Measurements from ENCODE around the gene CENATAC.
A peak's percentile ranks its signal among the peaks of the same experiment; 100 is the strongest.
"Not testable (repeated sequence)": the region's sequence is repeated elsewhere in the genome, so short reads cannot be mapped to it uniquely, and the experiment has no call there.

Gene CENATAC, protein sequence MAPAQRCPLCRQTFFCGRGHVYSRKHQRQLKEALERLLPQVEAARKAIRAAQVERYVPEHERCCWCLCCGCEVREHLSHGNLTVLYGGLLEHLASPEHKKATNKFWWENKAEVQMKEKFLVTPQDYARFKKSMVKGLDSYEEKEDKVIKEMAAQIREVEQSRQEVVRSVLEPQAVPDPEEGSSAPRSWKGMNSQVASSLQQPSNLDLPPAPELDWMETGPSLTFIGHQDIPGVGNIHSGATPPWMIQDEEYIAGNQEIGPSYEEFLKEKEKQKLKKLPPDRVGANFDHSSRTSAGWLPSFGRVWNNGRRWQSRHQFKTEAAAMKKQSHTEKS

GRCh38 chr11:118997627-118998387 is at the start of gene CENATAC:
Gene CENATAC, plus strand, starts transcription at chr11:118998138. Its CDS starts 60 bp downstream, at chr11:118998198.
- DNase-seq, result peak; percentile 97

DNA sequence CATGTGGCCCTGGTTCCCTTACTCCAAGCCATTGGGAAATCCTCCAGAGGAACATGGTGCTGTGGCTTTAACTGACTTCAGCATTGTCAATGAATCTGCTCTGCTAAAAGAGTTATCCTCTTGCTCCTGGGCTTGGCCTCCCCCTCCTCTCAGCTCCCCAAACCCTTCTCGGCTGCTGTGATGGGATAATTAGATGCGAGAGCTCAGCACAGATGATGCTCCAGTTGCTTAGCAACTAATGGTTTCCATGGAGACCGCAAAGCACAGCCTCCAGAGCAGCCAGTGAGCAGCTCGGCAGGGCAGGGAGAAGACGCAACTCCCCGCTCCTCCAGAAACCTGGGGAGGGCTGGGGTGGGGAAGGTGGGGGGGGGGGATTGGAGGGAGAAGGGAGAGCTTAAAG is 44.7 kb upstream of the CENATAC start:
- DNase-seq, result no peak

GRCh38 chr11:118953976-118954375 is 44.0 kb upstream of the CENATAC start:
- DNase-seq, result not testable (repeated sequence)

- peak; percentile 92 for DNase-seq
Measured at GRCh38 chr11:118956094-118956846, 41.7 kb upstream of the CENATAC start, which contains the start of gene UPK2. Gene UPK2, plus strand, starts transcription at chr11:118956298. Its CDS starts 53 bp downstream, at chr11:118956351.

DNA sequence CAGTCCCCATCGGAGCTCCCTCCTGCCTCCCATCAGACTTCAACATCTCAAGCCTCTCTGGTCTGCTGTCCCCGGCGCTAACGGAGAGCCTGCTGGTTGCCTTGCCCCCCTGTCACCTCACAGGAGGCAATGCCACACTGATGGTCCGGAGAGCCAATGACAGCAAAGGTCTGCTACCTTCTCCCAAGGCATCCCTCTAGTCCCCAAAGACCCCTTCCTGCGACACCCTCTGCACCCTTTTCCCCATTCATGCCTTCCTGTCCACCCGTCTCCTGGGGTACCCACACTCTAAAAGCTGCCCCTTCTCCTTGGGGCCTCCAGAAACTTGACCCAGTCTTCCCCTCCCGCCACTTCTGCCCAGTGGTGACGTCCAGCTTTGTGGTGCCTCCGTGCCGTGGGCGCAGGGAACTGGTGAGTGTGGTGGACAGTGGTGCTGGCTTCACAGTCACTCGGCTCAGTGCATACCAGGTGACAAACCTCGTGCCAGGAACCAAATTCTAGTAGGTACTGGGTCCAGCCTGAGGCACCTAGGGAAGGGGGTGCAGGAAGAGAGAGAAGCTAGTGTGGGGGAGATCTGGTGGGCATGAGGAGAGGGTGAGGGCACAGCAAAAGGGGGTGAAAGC is 41.0 kb upstream of the CENATAC start:
- no peak for DNase-seq

DNA sequence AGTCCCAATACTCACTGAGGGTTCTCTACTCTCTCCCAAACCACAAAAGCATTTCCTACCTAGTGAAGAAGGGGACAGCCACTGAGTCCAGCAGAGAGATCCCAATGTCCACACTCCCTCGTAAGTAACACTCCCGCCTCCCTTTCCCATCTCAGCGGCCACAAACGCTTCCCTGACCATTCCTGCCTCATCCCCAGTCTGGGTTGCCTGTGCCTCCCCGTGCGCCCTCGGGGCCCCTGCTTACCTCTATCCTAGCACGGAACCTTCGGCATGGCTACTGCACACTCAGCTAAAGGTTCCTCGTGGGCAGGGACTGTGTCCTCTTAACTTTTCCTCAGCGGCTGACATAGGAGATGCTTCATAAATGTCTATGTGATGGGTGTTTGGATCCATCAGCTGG is 40.4 kb upstream of the CENATAC start:
- DNase-seq, result no peak

- DNase-seq, result no peak
Measured at GRCh38 chr11:118957968-118958367, 40.0 kb upstream of the CENATAC start.

DNA sequence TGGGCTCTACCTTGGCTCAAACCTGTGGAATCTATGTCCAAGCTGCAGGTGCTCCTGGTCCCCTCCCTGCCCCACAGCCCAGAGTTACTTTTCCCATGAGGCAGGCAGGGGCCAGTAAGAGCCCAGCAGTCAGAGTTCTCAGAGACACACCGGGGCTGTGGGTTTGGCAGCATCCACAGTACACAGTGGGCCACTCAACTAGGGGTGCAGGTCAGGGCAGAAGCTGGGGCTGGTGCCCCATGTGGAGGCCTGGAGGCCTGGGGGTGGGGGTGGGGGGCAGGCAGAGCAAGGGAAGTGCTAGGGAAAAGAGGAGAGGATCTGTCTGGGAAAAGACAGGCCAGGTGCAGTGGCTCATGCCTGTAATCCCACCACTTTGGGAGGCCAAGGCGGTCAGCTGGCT is 39.4 kb upstream of the CENATAC start:
- DNase-seq, result no peak

- no peak for DNase-seq
Measured at GRCh38 chr11:118961189-118961588, 36.7 kb upstream of the CENATAC start.

- no peak for DNase-seq
Measured at GRCh38 chr11:118961591-118961990, 36.3 kb upstream of the CENATAC start.

DNA sequence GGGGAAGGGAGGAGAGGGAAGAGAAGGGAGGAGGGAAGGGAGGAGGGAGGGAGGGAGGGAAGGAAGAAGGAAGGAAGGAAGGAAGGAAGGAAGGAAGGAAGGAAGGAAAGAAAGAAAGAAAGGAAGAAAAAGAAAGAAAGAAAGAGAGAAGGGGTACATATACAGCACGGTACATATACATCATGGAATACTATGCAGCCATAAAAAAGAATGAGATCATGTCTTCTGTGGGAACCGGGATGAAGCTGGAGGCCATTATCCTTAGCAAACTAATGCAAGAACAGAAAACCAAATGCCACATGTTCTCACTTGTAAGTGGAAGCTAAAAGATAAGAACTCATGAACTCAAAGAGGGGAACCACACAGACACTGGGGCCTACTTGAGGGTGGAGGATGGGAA is 28.4 kb upstream of the CENATAC start:
- DNase-seq, result not testable (repeated sequence)

DNA sequence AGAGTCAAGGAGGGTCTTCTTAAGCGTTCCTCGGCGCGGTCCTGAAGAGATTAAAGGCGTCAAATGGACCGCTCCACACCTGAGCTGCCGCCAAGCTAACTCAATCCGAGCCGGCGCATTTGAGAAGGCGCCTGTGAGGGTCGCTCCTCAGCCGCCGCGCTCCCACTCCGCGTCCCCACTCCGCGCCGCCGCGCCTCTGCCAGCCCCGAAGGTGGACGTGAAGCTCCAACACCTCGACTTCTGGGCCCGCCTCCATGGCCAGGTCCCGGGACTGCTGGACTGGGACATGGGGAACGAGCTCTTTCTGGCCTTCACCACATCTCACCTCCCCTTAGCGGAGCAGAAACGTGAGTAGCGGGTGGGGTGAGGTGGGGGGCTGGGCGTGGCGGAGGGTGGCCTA is 26.3 kb upstream of the CENATAC start, which contains the start of gene FOXR1:
Gene FOXR1, plus strand, starts transcription at position 116 of the 400 bp plus-strand sequence. Its CDS starts 171 bp downstream, at position 287.
- no peak for DNase-seq

DNA sequence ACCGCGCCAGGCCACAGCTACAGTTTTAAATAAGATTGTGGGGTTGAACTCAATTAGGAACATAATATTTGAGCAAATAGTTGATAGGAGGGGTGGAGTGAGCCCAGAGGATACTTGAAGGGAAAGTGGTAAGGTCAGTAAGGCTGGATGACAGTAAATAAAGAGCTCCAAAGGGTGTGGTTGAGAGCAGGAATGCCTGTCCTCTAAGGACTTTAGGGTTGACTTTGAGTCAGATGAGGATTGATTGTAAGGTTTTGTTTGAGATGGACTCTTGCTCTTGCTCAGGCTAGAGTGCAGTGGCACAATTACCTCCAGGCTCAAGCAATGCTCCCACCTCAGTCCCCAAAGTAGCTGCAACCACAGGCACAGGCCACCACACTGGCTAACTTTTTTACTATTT is 24.0 kb upstream of the CENATAC start:
- DNase-seq, result no peak

DNA sequence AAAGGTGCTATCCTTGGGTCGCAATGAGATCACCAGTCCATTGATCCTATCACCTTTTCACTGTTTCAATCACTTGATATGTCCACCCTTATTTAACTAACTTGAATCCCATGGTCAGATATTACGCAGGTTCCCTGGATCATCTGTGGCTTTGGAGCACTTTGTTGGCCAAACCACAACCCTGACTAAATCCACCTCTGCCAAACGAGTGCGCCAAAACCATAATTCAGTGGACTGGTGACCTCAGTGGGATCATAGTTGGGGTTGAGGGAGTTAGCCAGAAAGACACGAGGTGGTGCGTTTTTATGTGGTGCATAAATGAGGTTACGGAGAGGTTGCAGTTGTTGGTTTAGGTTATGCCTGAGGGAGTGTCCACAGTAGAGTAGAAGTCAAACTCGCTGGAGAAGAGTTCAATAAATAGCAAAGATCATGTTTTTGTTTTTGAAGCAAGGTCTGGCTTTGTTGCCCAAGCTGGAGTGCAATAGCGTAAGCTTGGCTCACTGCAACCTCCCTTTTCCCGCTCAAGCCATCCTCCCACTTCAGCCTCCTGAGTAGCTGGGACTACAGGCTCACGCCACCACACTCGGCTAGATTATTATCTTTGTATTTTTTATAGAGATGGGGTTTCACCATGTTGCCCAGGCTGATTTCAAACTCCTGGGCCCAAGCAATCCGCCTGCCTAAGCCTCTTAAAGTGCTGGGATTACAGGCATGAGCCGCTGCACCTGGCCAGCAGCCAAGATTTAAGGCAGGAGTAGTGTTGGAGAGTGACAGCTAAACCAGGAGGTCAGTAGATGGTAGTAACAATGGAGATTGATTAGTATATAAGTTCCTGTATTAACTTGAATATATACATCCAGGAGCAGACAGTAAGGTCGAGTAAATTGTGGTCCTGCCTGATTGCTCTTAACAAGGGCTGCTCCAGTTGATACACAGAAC is 21.9 kb upstream of the CENATAC start:
- DNase-seq, result no peak

GRCh38 chr11:118979434-118979833 is 18.5 kb upstream of the CENATAC start:
- peak; percentile 20 for DNase-seq

DNA sequence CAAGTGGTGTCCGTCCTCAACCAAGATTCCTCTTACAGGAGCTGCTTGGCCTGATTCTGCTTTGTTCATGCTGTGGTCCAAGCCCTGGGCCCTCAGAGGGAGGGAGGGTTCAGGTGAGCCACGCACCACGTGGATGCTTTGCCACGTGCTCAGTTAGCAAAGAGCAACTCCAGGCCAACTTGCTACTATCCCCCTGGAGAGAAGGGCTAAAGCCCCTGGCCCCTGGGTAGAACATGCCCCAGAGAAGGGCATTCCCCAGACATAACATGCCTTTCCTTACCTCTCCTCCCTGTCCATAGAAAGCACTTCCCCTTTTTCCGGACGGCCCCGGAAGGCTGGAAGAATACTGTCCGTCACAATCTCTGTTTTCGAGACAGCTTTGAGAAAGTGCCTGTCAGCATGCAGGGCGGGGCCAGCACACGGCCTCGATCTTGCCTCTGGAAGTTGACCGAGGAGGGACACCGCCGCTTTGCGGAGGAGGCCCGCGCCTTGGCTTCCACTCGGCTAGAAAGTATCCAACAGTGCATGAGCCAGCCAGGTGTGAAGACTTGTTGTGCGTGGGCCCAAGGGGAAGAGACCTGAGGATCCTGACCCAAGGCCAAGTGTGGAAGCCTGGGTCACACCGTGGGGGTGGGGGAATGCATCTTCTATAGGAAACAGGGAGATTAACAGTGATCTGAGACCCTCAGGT is 17.6 kb upstream of the CENATAC start:
- DNase-seq, result peak; percentile 29

DNA sequence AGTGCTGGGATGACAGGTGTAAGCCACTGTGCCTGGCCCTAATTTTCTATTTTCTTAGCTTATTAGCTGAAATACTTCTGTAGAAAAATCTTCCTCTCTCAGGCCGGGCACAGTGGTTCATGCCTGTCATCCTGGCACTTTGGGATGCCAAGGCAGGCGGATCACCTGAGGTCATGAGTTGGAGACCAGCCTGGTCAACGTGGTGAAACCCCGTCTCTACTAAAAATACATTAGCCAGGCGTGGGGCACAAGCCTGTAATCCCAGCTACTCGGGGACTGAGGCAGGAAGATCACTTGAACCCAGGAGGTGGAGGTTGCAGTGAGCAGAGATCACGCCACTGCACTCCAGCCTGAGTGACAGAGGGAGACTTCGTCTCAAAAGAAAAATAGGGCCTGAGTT is 13.6 kb upstream of the CENATAC start:
- not testable (repeated sequence) for DNase-seq

DNA sequence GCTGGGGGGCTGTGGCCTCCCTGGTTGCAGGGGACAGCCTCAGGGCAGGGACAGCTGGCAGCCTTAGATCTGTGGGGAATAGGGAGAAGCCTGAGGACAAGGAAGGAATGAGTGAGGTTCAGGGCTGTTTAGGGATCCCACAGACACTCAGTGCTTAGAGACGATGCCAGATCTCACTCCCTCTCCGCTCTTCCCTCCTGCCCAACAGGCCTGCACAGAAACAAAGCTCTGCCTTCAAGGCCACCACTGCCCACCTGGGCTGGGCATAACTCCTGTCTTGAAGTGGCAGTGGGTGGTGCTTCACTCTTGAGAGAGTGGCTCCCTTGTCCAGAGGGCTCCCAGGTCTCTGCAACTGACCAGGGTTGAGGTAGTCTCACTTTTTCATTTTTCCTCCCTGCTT is 13.1 kb upstream of the CENATAC start:
- no peak for DNase-seq

- no peak for DNase-seq
Measured at GRCh38 chr11:118988280-118988679, 9.7 kb upstream of the CENATAC start.

- DNase-seq, result not testable (repeated sequence)
Measured at GRCh38 chr11:118991486-118992038, 6.4 kb upstream of the CENATAC start.

Data from hematopoietic multipotent progenitor cell treated with erythropoietin and hydrocortisone succinate and interleukin-3 and kit ligand, for 6 days (in vitro differentiated cells).